ENCODE results near the gene ONECUT3.

The ONECUT3 gene

DNA sequence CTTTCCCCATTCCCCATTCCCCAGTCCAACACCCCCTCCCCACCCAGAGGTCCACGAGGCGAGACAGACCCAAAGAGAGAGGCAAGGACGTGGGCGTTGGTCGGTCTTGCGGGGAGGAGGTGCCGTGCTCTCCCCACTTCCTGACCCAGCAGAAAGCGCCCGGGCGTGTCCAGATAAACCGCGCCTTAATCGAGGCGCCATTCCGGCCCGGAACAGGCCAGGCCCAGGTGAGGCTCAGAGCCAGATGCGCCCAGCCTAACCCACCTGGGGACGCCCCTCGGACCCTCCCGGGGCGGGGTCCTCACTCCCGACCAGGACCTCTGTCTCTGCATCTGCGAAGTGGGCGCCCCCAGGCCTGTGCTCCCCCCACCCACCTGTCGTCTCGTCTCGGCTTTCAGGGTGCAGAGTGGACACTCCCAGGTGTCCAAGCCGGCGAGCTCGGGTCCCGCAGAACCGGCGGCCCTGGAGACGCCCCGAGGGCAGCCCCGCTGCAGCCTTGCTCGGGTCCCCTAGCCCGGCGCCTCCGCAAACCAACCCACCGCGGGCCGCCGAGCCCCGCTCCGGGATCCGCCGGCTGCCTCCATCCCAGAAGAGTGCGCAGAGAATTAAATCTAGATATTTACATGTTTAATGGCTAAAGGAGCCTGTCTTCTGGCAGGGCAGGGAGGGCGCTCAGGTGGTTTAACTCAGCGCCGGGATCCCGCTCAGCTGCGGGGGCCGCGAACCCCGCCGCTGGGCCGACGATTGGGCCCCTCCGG is 5.0 kb upstream of the ONECUT3 start:
- no peak overlapping the region for H3K4me3 ChIP-seq (ENCODE audit: low read depth, low read length)
- TF ChIP-seq, protein P1, sequence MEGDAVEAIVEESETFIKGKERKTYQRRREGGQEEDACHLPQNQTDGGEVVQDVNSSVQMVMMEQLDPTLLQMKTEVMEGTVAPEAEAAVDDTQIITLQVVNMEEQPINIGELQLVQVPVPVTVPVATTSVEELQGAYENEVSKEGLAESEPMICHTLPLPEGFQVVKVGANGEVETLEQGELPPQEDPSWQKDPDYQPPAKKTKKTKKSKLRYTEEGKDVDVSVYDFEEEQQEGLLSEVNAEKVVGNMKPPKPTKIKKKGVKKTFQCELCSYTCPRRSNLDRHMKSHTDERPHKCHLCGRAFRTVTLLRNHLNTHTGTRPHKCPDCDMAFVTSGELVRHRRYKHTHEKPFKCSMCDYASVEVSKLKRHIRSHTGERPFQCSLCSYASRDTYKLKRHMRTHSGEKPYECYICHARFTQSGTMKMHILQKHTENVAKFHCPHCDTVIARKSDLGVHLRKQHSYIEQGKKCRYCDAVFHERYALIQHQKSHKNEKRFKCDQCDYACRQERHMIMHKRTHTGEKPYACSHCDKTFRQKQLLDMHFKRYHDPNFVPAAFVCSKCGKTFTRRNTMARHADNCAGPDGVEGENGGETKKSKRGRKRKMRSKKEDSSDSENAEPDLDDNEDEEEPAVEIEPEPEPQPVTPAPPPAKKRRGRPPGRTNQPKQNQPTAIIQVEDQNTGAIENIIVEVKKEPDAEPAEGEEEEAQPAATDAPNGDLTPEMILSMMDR (IDR thresholded peaks at IDR 0.05; ENCODE audit: low read depth, low read length), result no peak

DNA sequence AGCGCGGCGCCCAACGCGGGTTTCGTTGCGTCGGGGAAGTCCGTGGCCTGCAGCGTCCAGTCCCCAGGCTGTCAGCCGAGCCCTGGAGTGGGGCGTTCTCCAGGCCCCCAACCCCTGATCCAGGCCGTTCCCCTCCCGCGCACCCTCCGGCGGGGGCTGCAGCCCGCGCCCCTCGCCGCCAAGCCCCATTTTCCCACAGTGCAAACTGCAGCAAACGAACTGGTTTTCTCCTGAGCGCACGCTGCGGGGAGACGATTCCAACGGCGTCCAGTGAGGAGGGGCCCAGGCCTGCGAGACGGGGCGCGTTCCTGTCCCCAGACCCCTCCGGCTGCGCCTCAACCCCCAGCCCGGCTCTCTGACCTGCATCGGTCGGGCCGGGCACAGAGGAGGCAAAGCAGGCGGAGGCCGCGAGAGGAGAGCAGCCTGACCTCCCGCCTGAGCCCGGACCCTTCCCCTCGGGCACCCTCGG is 4.4 kb upstream of the ONECUT3 start:
- no peak overlapping the region for H3K4me3 ChIP-seq (ENCODE audit: low read depth, low read length)
- TF ChIP-seq, protein P1 (IDR thresholded peaks at IDR 0.05; ENCODE audit: low read depth, low read length), result no peak

DNA sequence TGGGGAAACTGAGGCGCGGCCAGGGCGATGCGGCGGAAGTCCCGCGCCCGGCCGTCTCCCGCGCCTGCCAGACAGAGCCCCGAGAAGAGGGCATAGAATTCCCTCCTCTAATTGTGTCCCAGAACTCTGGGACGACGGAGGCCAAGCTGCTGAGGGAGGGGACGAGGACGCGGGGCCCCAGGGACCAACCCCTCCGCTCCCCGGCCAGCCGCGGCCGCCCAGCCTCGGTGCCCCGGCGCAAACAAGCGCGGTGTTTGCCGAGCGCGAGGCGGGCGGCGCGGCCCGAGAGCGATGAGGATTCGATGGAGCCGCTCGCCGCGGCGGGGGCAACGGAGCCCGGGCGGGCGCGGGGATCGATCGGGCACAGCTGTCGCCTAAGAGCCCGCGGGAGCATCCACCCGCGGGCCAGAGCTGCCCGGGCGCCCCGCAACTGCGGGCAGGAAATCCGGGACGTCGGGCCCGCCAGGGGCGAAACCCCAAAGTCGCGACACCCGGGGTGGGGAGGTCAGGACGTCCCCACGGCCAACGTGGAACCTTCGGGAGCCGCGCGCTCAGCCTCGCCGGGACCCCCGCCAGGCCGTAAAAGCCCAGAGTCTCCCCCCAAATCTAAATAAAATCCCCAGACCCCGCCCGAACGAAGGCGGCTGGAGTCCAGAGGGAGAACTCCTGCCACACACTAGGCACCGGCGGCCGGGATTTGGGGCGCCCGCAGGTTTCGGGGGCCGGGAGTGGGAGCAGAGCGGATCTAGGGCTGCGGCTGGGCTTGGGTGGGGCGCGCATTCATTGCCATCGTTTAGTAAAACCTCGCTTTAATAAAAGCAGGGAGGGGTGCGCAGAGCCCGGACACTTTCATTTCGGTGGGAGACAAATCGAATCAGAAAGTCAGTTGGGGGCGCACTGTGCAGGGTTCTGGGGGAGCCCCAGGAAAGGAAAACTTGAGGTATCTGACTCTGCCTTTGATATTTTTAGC is 3.6 kb upstream of the ONECUT3 start:
- TF ChIP-seq, protein P1 (IDR thresholded peaks at IDR 0.05; ENCODE audit: low read depth, low read length), result no peak
- H3K4me3 ChIP-seq (ENCODE audit: low read depth, low read length), result no peak overlapping the region

DNA sequence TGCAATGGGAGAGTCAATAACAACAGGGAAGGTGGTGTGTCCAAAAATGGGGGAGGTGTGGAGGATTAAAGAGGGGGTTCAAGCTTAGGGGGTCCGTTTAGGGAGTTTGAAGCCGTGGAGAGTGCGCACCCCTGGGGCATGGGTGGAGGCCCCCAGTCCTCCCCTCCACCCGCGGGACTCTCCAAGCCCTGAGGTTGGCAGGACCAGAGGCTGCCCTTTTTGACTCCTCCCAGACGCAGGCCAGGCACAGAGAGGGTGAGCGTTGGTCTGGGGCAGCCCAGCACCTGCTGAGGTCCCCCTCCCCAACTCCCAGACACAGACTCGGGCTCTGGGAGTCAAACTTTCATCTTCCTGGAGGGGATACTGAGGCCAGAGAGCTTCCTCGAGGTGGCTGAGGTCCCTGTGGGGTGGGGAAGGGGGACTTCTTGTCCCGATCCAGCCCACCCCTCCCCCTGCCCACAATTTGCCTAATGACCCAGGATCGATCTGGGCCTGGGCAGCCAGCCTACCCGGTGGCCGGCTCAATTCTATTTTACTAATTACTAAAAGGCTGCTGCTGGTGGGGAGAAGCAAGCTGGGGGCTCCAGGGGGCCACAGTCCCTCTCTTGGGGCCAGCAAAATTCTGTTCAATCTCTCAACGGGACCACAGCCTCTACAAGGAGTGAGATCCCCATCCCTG is 2.8 kb upstream of the ONECUT3 start:
- H3K4me3 ChIP-seq (ENCODE audit: low read depth, low read length), result no peak overlapping the region
- TF ChIP-seq, protein P1 (IDR thresholded peaks at IDR 0.05; ENCODE audit: low read depth, low read length), result no peak

DNA sequence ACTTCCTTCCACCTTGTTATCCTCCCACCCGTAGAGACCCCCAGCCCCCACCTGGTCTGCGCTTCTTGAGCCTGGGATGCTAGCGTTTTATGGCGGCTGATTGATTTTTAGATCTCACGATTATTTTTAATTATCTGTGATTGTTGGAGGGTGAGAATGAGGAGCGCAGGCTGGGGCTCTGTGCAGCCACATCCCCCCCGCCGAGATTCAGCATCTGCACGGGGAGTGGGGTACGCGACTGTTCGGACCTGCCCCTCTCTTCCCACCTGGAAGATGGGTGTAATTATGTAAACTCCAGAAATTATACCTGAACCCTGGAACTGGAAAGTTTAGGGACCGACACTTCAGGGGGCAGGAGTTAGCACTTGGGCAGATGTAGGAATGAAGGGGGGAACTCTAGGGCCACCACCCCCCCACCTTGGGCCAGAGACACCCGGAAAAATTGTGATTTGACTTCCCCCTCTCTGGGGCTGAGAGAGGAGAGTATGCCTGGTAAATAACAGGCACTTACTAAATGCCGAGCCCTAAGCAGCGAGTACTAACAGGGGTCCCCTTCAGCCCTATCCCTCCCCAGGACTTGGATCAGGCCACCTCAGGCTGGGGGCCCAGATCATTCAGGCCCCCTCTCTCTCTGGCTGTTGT is 1.8 kb upstream of the ONECUT3 start:
- TF ChIP-seq, protein P1 (IDR thresholded peaks at IDR 0.05; ENCODE audit: low read depth, low read length), result no peak
- no peak overlapping the region for H3K4me3 ChIP-seq (ENCODE audit: low read depth, low read length)

DNA sequence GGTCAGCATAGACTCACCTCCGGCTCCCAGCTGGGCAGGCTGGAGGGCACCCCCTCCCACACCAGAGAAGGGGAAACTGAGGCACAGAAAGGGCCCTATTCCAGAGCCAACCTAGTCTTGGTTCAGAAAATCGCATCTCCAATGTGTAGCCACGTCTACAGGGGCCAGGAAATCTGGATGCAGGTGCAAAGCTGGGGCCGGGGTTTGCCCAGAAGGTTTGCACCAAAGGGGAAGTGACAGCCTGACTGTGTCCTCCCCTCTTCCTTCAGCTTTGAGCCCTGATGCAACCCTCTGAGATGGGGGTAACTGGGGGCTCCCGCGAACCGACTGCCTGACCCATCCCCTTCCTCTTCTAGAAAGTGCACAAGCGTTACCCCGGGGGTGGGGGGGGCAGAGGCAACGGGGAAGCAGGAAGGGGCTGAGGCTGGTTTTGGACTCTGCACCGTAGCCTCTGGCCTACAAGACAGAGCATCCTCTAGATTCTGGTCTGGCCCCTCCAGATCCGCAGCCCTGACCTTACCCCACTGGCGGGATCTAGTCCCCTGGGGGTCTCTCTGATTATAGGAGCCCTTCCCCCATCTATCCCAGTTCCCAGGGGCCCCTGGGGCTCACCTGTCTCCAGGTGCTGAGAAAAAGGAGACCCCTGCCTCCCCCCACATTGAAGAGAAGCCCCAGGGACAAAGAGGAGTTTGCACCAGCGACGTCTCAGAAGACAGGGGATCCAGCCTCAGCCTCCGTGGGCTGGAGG is 1.1 kb upstream of the ONECUT3 start:
- no peak overlapping the region for H3K4me3 ChIP-seq (ENCODE audit: low read depth, low read length)
- TF ChIP-seq, protein P1 (IDR thresholded peaks at IDR 0.05; ENCODE audit: low read depth, low read length), result no peak

Measured in WI38 (cell line).